GM23248 (cell line): ENCODE measurements around the gene FHOD3. TPM values are rescaled to one million over a fixed set of nuclear protein-coding genes. Genes with fewer than 3 reads are reported as not detected.

Source experiments
- DNase-seq: peaks from one replicate; pipeline ENCODE4 v3.0.0-alpha.2; 2015
- H2AFZ ChIP-seq: fragments of 200-600 bp; sonication (generic); 2 replicates; pipeline ENCODE4 v1.6.1; 2016; ENCODE audit warnings: antibody characterized with exemption
- H3F3A ChIP-seq: fragments of 200-600 bp; sonication (generic); 2 replicates; pipeline ENCODE4 v1.6.1; 2016; ENCODE audit warnings: mild to moderate bottlenecking, antibody characterized with exemption, mixed run types; ENCODE audit not compliant: insufficient read depth
- H3K27ac ChIP-seq: fragments of 200-600 bp; sonication (generic); 2 replicates; pipeline ENCODE4 v1.5.1; 2016; ENCODE audit warnings: mild to moderate bottlenecking
- H3K27me3 ChIP-seq: fragments of 200-600 bp; sonication (generic); replicated peaks from 2 replicates; pipeline ENCODE4 v1.6.1; 2016; ENCODE audit warnings: mild to moderate bottlenecking; ENCODE audit not compliant: insufficient read depth
- H3K36me3 ChIP-seq: fragments of 200-600 bp; sonication (generic); 2 replicates; pipeline ENCODE4 v1.6.1; 2016; ENCODE audit warnings: low read depth, mild to moderate bottlenecking
- H3K4me1 ChIP-seq: fragments of 200-600 bp; sonication (generic); 2 replicates; pipeline ENCODE4 v1.6.1; 2016; ENCODE audit warnings: mild to moderate bottlenecking; ENCODE audit not compliant: insufficient read depth
- H3K4me2 ChIP-seq: fragments of 200-600 bp; sonication (generic); one replicate; pipeline ENCODE4 v1.6.1; 2016; ENCODE audit warnings: mild to moderate bottlenecking; ENCODE audit not compliant: unreplicated experiment
- H3K4me3 ChIP-seq: fragments of 200-600 bp; sonication (generic); 2 replicates; pipeline ENCODE4 v1.5.1; 2016; ENCODE audit warnings: mild to moderate bottlenecking
- H3K79me2 ChIP-seq: fragments of 200-600 bp; sonication (generic); 2 replicates; pipeline ENCODE4 v1.6.1; 2016; ENCODE audit warnings: mild to moderate bottlenecking; ENCODE audit not compliant: insufficient read depth
- H3K9ac ChIP-seq: fragments of 200-600 bp; sonication (generic); 2 replicates; pipeline ENCODE4 v1.6.1; 2016; ENCODE audit warnings: mild to moderate bottlenecking
- H3K9me2 ChIP-seq: fragments of 200-600 bp; sonication (generic); 2 replicates; pipeline ENCODE4 v1.6.1; 2016; ENCODE audit warnings: mixed run types, mild to moderate bottlenecking, moderate library complexity; ENCODE audit not compliant: insufficient read depth
- H3K9me3 ChIP-seq: fragments of 200-600 bp; sonication (generic); one replicate; pipeline ENCODE4 v1.6.1; 2017; ENCODE audit warnings: low read depth
- H4K20me1 ChIP-seq: fragments of 200-600 bp; sonication (generic); 2 replicates; pipeline ENCODE4 v1.6.0; 2016; ENCODE audit not compliant: insufficient read depth
- EZH2 ChIP-seq: fragments of 200-600 bp; sonication (generic); IDR thresholded peaks from 2 replicates; pipeline ENCODE4 v1.6.1; 2018; ENCODE audit warnings: antibody characterized with exemption, mild to moderate bottlenecking; ENCODE audit not compliant: insufficient read depth, poor library complexity, severe bottlenecking
- EZH2phosphoT487 ChIP-seq: fragments of 200-600 bp; sonication (generic); IDR thresholded peaks from 2 replicates; pipeline ENCODE4 v1.6.1; 2018; ENCODE audit warnings: antibody characterized with exemption, moderate library complexity, mild to moderate bottlenecking, low read depth; ENCODE audit not compliant: insufficient read depth
- WGBS, 2 experiments: methylation state at CpG; one replicate each; pipeline ENCODE4 v1.1.6; 2015 to 2017; ENCODE audit warnings: low lambda C conversion rate in 2 of 2, low coverage in 1 of 2; ENCODE audit errors: missing lambda C conversion rate in 2 of 2; 5-methylcytosine and 5-hydroxymethylcytosine counted together
- in situ Hi-C: fragments of 300-500 bp; cut with MboI; formaldehyde crosslinking; loops from 2 replicates; pipeline ENCODE4 v1.15.0; 2020
- polyA plus RNA-seq: library from polyadenylated mRNA; unstranded; fragments of >200 nt; fragmentation: Nextera tagmentation; extraction: Ambion mirVana; gene quantifications from 2 replicates; pipeline ENCODE4 v1.2.1, GENCODE V29; 2016
- total RNA-seq: library from RNA; depleted of rRNA; stranded (reverse); fragments of >200 nt; shearing (Covaris generic); gene quantifications from 2 replicates; pipeline ENCODE4 v1.2.3, GENCODE V29; 2014

Gene FHOD3
- total and polyA plus RNA-seq, 2 experiments from 2014 or later = 1.6 to 10.1 TPM

GRCh38 chr18:36695806-36696205 lies 398.3 kb downstream of the FHOD3 start:
- H3K4me3 ChIP-seq = no peak overlapping the region
- no peak overlapping the region for H3K27ac ChIP-seq
- peaks cover 60% of the 10 kb centered on the region for H3F3A ChIP-seq
- no peak for DNase-seq
- 60 to 65% methylated on average over 3 of the region's 3 CpGs for WGBS, 2 experiments
- H3K9me2 ChIP-seq = no peaks in the 10 kb centered on the region
- in situ Hi-C loops = no loop called here
- H3K27me3 ChIP-seq = no peaks in the 10 kb centered on the region
- H3K9ac ChIP-seq = no peak overlapping the region
- peaks cover 54% of the 10 kb centered on the region for H3K4me1 ChIP-seq
- no peaks in the 10 kb centered on the region for H3K9me3 ChIP-seq
- no peaks in the 10 kb centered on the region for H3K79me2 ChIP-seq
- TF ChIP-seq EZH2 (no peak), EZH2phosphoT487 (no peak)
- H3K4me2 ChIP-seq = no peak overlapping the region
- no peaks in the 10 kb centered on the region for H4K20me1 ChIP-seq
- H3K36me3 ChIP-seq = no peaks in the 10 kb centered on the region
- H2AFZ ChIP-seq = no peak overlapping the region

GRCh38 chr18:36697905-36698304 lies 400.4 kb downstream of the FHOD3 start:
- 50% methylated on average over 2 of the region's 2 CpGs for WGBS, 2 experiments
- no peak overlapping the region for H3K9ac ChIP-seq
- H3K9me2 ChIP-seq = no peaks in the 10 kb centered on the region
- peaks cover 39% of the 10 kb centered on the region for H3K4me1 ChIP-seq
- H3K4me3 ChIP-seq = no peak overlapping the region
- no peak overlapping the region for H3K27ac ChIP-seq
- no peaks in the 10 kb centered on the region for H3K79me2 ChIP-seq
- DNase-seq = peak; percentile 94
- no peaks in the 10 kb centered on the region for H3K9me3 ChIP-seq
- no peaks in the 10 kb centered on the region for H4K20me1 ChIP-seq
- H3F3A ChIP-seq = peaks cover 40% of the 10 kb centered on the region
- no peak overlapping the region for H3K4me2 ChIP-seq
- in situ Hi-C loops = no loop called here
- H3K27me3 ChIP-seq = no peaks in the 10 kb centered on the region
- no peak overlapping the region for H2AFZ ChIP-seq
- no peak for TF ChIP-seq EZH2phosphoT487
- no peak for TF ChIP-seq EZH2
- no peaks in the 10 kb centered on the region for H3K36me3 ChIP-seq

- WGBS, 2 experiments = 60 to 65% methylated on average over 4 of the region's 4 CpGs
- TF ChIP-seq EZH2phosphoT487 (no peak), EZH2 (no peak)
- in situ Hi-C loops = no loop called here
- Histone ChIP-seq H3K79me2 (no peaks in the 10 kb centered on the region), H3K9me2 (no peaks in the 10 kb centered on the region), H3K4me1 (peaks cover 19% of the 10 kb centered on the region), H3K27ac (no peak overlapping the region), H4K20me1 (no peaks in the 10 kb centered on the region), H3K4me3 (no peak overlapping the region), H3K9ac (no peak overlapping the region), H3K36me3 (no peaks in the 10 kb centered on the region), H3F3A (peaks cover 10% of the 10 kb centered on the region), H2AFZ (no peak overlapping the region), H3K9me3 (no peaks in the 10 kb centered on the region), H3K27me3 (no peaks in the 10 kb centered on the region), H3K4me2 (no peak overlapping the region)
- DNase-seq = peak; percentile 6
These were observed 403.4 kb downstream of the FHOD3 start for GRCh38 chr18:36700955-36701354.

- no peak overlapping the region for H3K9ac ChIP-seq
- TF ChIP-seq EZH2 = no peak
- TF ChIP-seq EZH2phosphoT487 = no peak
- no peaks in the 10 kb centered on the region for H3K36me3 ChIP-seq
- in situ Hi-C loops = no loop called here
- H4K20me1 ChIP-seq = no peaks in the 10 kb centered on the region
- H3K4me3 ChIP-seq = no peak overlapping the region
- H3K9me3 ChIP-seq = no peaks in the 10 kb centered on the region
- WGBS, 2 experiments = 31 to 37% methylated on average over 10 of the region's 10 CpGs
- H3K9me2 ChIP-seq = no peaks in the 10 kb centered on the region
- peak; percentile 66 for DNase-seq
- H2AFZ ChIP-seq = no peak overlapping the region
- H3K4me1 ChIP-seq = peaks cover 28% of the 10 kb centered on the region
- peak overlapping the region; percentile 19; the same call in 1 of the 2 replicates for H3K27ac ChIP-seq
- no peaks in the 10 kb centered on the region for H3K79me2 ChIP-seq
- peaks cover 14% of the 10 kb centered on the region for H3F3A ChIP-seq
- H3K27me3 ChIP-seq = no peaks in the 10 kb centered on the region
- H3K4me2 ChIP-seq = no peak overlapping the region
These were observed 405.0 kb downstream of the FHOD3 start for GRCh38 chr18:36702401-36703013.

- Histone ChIP-seq H3K79me2 (no peaks in the 10 kb centered on the region), H3K27ac (no peak overlapping the region), H2AFZ (no peak overlapping the region), H3K4me2 (no peak overlapping the region), H3K4me3 (no peak overlapping the region), H3K9me3 (no peaks in the 10 kb centered on the region), H3F3A (0 out of 2 replicates have a peak, but pooled peaks cover 10% of the 10 kb centered on the region), H3K9ac (no peak overlapping the region), H3K9me2 (no peaks in the 10 kb centered on the region), H3K27me3 (no peaks in the 10 kb centered on the region), H3K4me1 (peaks cover 20% of the 10 kb centered on the region), H4K20me1 (no peaks in the 10 kb centered on the region), H3K36me3 (no peaks in the 10 kb centered on the region)
- DNase-seq = no peak
- in situ Hi-C loops = no loop called here
- WGBS, 2 experiments = 83 to 85% methylated on average over 6 of the region's 6 CpGs
- no peak for TF ChIP-seq EZH2phosphoT487
- TF ChIP-seq EZH2 = no peak
These were observed 406.6 kb downstream of the FHOD3 start for GRCh38 chr18:36704156-36704555.
